GM19043 (cell line): ENCODE measurements around the gene AGPS.
"Not testable (repeated sequence)": the region's sequence is repeated elsewhere in the genome, so short reads cannot be mapped to it uniquely, and the experiment has no call there.

Experiments
- ATAC-seq: cut with Tn5 transposase; IDR thresholded peaks from one replicate; pipeline ENCODE4 v1.9.1; 2021; ENCODE audit warnings: low read depth; ENCODE audit not compliant: unreplicated experiment

AGPS gene

DNA sequence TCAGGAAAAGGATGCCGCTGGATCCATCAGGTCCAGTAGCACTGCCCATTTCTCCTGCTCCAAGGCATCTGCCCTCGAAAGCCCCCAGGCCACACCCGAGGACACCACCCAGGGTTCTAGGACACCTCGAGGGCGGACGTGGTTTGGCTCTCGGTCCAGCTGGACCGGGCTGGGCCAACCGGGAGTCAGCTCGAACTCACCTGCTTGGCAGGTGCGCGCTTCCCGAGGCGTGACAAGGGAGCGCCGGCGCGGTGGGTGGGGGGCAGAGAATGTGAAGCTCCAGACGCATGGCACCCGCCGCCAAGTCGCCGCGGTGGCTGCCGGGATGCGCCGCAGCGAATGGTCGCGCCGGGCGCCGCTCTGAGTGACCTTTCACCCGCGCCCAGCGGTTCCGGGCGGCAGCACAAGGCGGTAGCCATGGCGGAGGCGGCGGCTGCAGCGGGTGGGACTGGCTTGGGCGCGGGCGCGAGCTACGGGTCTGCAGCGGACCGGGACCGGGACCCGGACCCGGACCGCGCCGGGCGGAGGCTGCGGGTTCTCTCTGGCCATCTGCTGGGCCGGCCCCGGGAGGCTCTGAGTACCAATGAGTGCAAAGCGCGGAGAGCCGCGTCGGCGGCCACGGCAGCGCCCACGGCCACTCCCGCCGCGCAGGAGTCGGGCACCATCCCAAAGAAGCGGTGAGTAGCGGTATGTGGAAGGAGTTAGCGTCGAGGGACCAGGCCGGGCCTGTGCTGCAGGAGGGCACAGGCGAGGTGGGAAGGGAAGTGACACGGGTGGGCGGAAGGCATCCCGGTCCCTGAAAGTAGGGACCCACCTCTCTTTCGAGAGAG lies at the start of gene AGPS:
Gene AGPS (plus strand): TSS at position 401 of the 830 bp plus-strand sequence. CDS start 17 bp downstream, at position 418.
- peak; percentile 85 for ATAC-seq

DNA sequence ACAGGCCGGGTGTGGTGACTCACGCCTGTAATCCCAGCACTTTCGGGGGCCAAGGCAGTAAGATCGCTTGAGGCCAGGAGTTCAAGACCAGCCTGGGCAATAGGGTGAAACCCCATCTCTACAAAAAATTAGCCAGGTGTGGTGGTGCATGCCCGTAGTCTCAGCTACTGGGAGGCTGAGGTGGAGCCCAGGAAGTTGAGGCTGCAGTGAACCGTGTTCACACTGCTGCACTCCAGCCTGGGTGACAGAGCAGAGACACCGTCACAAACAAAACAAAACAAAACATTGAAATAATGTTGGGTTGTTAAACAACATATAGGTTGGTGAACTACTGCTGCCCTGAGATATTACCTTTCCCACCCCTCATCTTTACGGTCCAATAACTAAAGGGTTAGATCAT lies 48.8 kb upstream of the AGPS start:
- ATAC-seq = no peak

DNA sequence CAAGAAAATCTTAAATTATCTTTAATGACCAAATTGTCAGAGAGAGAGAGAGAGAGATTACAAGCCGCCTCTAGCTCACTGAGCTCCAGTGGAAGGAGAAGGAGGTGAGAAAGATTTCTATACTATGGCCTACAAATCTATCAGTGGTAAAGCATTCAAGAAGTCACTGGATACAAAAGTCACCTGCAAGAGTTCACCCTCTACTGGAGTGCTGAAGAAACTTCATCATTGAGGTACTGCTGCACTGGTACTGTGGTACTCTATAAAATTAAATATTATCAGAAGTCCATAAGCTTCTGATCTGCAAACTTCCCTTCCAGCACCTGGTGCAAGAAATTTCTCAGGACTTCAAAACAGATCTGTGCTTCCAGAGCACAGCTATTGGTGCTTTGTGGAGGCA lies 48.3 kb upstream of the AGPS start:
- no peak for ATAC-seq

DNA sequence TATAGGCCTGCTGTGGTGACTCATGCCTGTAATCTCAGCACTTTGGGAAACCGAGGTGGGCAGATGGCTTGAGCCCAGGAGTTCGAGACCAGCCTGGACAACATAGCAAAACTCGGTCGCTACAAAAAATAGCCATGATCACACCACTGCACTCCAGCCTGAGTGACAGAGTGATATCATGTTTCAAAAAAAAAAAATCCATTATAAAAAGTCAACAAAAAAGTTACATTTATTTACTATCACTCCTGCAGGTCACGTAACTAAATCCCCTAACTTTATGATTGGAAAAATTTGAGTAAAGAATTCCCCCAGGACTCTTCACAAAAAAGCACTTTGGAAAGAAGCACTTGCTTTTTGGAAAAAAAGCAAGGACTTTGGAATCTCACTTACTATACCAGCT lies 46.4 kb upstream of the AGPS start:
- no peak for ATAC-seq

DNA sequence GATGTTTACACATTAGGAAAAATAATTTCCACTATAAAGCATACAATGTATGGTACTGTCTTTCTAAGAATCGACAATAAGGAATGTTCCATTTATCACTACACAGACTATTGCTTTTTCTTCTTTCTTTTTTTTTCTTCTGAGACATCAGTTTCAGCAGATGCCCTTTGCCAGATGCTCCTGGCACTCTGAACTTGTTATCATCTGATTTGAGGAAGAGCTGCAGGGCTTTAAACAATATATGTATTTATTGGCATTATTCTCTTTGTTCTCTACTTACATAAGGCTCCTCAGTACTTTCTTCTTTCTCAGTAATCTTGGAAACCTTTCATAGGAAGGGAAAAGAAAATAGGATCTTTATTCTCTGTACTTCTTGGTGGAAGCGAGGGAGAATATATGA lies 45.0 kb upstream of the AGPS start:
- no peak for ATAC-seq

DNA sequence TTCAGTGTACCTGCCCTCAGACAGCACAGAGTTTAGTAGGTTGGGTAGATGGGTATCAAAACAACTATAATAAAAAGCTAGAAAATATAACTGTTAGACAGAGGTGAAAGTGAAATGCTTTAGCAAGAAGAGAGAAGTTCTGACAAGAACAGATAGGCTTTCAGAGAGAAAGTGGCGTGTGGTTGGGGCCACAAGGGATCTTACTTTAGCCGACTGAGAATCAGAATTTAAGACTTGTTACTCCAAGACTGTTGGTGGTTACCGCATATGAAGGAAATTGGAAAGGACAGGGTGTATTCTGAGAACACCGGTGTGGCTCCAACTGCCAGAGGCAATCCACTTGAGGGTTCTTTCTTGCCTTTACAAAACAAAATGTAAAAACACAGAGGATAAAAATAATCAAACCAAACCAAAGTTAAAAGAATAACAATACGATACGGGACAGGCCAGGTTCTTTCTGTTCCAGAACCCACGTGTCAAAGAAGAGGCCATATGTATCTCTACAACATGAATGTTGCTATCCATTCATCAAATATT lies 44.4 kb upstream of the AGPS start:
- no peak for ATAC-seq

DNA sequence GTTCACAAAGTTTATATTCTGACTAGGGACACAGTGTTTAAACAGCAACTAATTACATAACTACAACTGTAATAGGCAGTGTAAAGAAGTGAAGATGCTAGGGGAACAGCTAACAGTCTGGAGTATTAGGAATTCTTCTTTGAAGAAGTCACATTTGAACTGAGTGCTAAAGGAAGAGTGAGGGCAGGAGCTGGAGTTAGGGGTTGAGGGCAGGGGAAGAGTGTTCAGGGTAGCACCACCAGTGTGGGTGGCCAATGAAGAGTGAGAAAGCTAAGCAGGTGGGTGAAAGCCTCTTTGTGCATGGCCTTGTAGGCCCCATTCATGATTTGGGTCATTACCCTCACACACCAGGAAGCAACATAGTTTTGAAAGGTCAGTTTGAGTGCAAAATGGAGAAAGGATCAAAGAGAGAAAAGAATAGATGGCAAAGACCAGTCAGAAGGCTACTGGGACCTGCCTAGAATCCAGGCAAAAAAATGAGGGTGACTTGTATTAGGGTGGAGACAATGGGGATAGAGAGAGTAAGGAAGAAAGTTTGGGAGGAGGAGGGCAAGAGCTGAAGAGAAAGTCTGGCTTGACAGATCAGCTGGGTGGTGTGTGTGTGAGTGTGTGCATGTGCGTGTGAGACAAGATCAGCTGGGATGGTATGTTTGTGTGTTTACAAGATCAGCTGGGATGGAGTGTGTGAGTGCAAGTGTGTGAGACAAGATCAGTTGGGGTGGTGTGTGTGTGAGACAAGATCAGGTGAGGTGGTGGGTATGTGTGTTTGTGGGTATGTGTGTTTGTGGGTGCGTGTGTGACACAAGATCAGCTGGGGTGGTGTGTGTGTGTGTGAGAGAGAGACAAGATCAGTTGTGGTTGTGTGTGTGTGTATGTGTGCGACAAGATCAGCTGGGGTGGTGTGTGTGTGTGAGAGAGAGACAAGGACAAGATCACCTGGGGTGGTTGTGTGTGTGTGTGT lies 43.6 kb upstream of the AGPS start:
- no peak for ATAC-seq

DNA sequence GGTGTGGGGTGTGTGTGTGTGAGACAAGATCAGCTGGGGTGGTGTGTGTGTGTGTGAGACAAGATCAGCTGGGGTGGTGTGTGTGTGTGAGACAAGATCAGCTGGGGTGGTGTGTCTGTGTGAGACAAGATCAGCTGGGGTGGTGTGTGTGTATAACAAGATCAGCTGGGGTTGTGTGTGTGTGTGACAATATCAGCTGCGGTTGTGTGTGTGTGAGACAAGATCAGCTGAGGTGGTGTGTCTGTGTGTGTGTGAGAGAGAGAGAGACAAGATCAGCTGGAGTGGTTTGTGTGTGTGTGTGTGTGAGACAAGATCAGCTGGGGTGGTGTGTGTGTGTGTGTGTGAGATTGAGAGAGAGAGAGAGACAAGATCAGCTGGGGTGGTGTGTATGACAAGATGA lies 41.9 kb upstream of the AGPS start:
- not testable (repeated sequence) for ATAC-seq

DNA sequence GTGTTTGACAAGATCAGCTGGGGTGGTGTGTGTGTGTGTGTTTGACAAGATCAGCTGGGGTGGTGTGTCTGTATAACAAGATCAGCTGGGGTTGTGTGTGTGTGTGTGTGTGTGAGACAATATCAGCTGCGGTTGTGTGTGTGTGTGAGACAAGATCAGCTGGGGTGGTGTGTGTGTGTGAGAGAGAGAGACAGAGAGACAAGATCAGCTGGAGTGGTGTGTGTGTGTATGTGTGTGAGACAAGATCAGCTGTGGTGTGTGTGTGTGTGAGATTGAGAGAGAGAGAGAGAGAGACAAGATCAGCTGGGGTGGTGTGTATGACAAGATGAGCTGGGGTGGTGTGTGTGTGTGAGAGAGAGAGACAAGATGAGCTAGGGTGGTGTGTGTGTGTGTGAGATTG lies 41.5 kb upstream of the AGPS start:
- not testable (repeated sequence) for ATAC-seq

DNA sequence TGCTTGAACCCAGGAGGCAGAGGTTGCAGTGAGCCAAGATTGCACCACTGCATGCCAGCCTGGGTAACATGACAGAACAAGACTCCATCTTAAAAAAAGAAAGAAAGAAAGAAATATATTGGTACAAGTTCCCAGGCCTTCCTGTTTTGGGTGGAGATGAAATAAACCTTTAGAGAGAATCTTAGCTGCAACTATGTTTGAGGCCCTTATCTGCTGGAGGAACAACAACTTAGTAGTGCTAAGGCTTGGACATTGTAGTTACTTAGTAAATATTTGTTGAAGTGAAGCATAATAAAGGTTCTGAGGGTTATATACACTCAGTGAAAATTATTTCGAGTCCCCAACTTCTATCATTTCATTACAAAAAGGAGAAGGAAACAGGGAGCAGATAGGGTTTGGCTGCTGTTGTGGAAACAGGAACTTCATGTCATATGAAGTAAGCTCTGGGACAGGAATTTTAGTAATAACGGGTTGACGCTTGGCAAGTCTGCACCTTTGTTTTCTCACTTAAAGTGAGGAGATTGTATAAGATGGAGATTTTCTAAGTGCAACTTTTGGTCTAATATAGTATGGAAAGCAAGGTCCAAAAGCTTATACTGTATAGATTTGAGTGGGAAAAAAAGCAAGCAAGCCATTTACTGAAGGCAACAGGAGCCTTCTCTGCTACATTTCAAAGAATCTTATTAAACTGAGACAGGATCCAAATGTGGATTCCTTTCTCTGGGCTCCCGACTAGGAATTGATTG lies 40.0 kb upstream of the AGPS start:
- no peak for ATAC-seq

DNA sequence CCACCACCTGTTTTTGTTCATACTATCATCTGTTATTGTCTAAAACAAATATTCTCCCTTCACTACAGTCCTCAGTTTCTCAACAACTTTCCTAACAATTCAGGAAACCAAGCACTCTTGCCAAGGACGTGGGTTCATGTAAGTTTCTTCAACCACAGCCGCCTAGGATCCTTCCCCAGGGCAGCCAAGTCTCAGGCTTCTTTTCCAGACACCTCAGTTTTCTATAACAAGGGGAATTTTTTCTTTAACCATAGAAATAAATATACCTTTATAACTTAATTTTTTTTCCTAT lies 39.4 kb upstream of the AGPS start:
- no peak for ATAC-seq

DNA sequence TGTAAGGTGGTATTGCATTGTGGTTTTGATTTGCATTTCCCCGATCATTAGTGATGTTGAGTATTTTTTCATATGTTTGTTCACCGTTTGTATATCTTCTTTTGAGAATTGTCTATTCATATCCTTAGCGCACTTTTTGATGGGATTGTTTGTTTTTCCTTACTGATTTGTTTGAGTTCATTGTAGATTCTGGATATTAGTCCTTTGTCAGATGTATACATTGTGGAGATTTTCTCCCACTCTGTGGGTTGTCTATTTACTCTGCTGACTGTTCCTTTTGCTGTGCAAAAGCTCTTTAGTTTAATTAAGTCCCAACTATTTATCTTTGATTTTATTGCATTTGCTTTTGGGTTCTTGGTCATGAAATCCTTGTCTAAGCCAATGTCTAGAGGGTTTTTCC lies 38.0 kb upstream of the AGPS start:
- ATAC-seq = not testable (repeated sequence)

DNA sequence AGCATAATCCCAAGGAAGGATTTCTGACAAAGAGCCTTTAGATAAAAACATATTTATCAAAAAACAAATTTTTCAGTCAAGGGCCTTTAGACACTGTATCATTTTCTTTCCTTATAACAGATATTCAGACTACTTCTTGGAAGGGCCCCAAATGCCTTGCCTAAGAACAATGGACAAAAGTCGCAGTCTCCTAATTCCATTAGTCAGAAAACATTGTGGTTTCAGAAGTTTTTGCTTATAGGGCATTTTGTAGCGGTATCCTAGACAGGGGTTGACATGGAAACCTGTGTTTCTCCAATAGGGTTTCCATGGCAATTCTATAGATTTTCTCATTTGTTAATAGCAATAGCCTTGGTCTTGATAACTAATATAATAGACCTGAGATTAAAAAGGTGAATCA lies 36.7 kb upstream of the AGPS start:
- ATAC-seq = no peak

DNA sequence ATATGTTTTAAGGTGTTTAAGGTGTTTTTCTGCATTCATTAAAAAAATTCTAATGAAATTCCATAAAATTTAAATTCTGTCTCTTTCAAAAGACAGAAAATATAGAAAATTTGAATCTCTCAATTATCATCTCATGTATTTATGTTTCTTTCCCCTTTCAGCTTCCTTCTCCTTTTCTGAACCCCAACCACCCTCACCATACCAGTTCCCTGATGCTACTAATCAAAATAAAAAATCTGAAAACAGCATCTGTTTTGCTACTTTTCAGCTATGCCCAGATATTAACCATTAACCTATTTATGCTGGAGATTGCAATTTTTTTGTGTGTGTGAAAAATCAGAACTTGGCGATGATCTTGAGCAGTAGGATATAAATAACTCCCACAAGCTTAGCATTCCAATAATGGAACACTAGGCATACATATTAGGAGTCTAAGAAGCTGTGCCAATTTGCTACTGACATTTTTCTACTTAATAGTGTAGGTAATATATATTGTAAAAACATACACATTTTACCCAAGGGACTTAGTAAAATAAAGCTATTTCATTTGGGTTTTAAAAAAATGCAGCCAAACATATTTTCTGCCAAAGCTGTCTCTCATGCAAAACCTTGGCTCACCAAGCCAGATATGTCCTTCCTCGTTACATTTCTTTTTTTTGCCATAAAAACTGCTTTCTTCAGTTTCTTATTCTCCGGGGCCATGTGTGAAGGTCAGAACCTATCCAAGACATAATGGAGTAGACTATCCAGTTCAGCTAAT lies 32.6 kb upstream of the AGPS start:
- no peak for ATAC-seq

DNA sequence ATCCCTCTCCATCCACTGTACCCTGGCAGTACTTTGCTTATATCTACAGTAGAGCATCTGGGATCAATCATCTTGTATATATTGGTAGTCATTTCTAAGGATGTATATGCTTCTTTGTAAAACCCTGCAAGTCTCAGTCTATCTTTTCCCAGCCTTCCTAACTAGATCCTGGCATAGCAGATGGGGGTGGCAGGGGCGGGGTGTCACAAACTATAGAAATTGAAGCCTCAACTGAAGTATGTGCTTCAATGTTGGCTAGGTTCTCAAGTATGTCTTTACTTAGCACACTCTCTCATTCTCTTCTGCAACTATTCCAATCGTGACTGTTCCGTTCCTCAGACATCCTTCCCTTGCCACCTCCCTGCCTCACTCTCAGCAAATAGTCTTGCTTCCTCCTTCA lies 30.1 kb upstream of the AGPS start:
- ATAC-seq = no peak

DNA sequence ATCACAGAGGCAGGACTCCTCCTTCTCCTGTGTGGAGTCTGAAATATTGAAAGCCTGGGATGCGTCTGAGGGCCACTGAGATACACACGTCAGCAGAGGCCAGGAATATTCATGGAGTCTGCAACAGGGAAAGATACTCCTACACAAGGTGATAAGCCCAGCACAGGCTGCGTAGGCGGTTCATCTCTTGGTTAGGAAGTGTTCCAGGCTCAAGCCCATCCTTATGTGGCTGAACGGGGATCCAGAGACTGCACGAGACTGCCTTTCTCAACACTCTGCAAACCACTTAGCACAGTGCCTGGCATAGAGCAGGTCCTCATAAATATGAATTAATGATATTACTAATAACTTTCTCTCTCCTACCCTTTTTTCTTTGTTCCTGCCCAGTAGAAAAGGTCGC lies 29.2 kb upstream of the AGPS start:
- no peak for ATAC-seq

DNA sequence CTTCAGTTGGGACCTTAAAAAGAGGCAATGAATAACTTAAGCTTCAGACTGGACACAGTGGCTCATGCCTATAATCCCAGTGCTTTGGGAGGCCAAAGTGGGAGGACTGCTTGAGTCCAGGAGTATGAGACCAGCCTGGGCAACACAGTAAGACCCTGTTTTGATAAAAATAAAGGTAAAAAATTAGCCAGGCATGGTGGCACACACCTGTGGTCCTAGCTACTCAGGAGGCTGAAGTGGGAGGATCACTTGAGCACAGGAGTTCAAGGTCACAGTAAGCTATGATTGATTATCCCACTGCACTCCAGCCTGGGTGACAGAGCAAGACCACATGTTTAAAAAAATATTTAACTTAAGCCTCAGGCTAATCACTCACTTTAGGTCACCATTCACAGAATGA lies 26.8 kb upstream of the AGPS start:
- not testable (repeated sequence) for ATAC-seq

DNA sequence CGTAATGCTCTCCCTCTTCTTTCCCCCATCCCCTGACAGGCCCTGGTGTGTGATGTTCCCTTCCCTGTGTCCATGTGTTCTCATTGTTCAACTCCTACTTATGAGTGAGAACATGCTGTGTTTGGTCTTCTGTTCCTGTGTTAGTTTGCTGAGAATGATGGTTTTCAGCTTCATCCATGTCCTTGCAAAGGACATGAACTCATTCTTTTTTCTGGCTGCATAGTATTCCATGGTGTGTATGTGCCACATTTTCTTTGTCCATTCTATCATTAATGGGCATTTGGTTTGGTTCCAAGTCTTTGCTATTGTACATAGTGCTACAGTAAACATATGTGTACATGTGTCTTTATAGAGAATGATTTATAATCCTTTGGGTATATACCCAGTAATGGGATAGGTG lies 24.6 kb upstream of the AGPS start:
- not testable (repeated sequence) for ATAC-seq

DNA sequence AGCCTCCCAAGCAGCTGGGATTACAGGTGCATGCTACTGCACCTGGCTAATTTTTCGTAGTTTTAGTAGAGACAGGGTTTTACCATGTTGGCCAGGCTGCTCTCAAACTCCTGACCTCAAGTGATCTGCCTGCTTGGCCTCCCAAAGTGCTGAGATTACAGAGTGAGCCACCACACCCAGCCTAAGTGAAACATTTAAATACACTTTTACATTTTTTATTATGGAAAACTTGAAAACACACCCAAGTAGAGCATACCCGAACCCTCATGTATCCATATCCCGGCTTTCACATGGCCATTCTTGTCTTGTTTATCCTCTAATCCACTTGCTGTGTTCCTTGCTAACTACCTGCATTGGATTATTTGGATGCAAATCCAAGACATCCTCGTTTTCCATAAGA lies 13.2 kb upstream of the AGPS start:
- ATAC-seq = no peak

DNA sequence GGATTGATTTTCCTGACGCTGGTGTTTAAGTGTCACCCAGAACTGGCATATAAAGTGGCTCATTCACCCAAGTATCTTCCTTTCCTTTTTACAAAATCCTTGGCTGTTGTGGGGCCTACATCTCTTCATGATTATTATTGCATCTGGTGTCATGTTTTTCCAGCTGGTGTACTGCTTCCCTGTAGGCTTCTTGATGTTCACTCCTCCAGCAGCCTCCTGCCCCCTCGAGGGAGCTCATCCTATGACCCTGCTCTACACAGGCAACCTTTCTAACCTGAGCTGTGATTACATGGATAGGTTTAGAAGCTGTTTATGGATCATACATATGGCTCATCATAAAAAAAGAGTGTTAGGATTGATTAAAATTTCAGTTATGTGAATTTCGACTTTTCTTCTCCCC lies 12.4 kb upstream of the AGPS start:
- ATAC-seq = no peak
